Hindlimb muscle (tissue), 1 donor: ENCODE data around the gene ZNF830. TPM values are rescaled to one million over a fixed set of nuclear protein-coding genes. Genes with fewer than 3 reads are reported as not detected.
"Not testable (repeated sequence)": the region's sequence is repeated elsewhere in the genome, so short reads cannot be mapped to it uniquely, and the experiment has no call there.

Source experiments
- DNase-seq: peaks from one replicate; pipeline ENCODE4 v3.0.0-alpha.2; 2013
- polyA plus RNA-seq: library from polyadenylated mRNA; unstranded; fragments of 120-200 nt; gene quantifications from one replicate; pipeline ENCODE4 v1.2.1, GENCODE V29; 2013; ENCODE audit not compliant: insufficient read length

ZNF830 gene
- polyA plus RNA-seq, 1 donor = 11.3 TPM

- no peak for DNase-seq
These were observed 31.7 kb downstream of the ZNF830 start for GRCh38 chr17:34993031-34993430.

- DNase-seq = no peak
These were observed 35.3 kb downstream of the ZNF830 start for GRCh38 chr17:34996422-34997285.

- DNase-seq = peak; percentile 87
These were observed 36.1 kb downstream of the ZNF830 start for GRCh38 chr17:34997355-34997862.

GRCh38 chr17:34998205-34998604, 36.9 kb downstream of the ZNF830 start:
- DNase-seq = no peak

- no peak for DNase-seq
These were observed 38.1 kb downstream of the ZNF830 start for GRCh38 chr17:34999456-34999855.

GRCh38 chr17:35000965-35001364, 39.6 kb downstream of the ZNF830 start:
- not testable (repeated sequence) for DNase-seq

- no peak for DNase-seq
These were observed 40.2 kb downstream of the ZNF830 start for GRCh38 chr17:35001549-35001948.

- DNase-seq = no peak
These were observed 41.7 kb downstream of the ZNF830 start for GRCh38 chr17:35002876-35003551.

GRCh38 chr17:35003778-35004177, 42.4 kb downstream of the ZNF830 start:
- no peak for DNase-seq

GRCh38 chr17:35006345-35006744, 45.0 kb downstream of the ZNF830 start:
- no peak for DNase-seq

- no peak for DNase-seq
These were observed 45.6 kb downstream of the ZNF830 start for GRCh38 chr17:35006961-35007360.

- no peak for DNase-seq
These were observed 48.8 kb downstream of the ZNF830 start for GRCh38 chr17:35010093-35010492.

- no peak for DNase-seq
These were observed 50.4 kb downstream of the ZNF830 start for GRCh38 chr17:35011671-35012216.

Other genes starting within 250 kb of the ZNF830 start
- 1.7 TPM for gene CCT6B, start 80 bp upstream of the ZNF830 start, polyA plus RNA-seq
- 22.6 TPM for gene LIG3, start 19.0 kb downstream of the ZNF830 start, polyA plus RNA-seq
- gene RFFL, start 102.2 kb downstream of the ZNF830 start, polyA plus RNA-seq = 9.9 TPM
- 6.4 TPM for gene RAD51D, start 158.3 kb downstream of the ZNF830 start, polyA plus RNA-seq
- gene FNDC8, start 160.1 kb downstream of the ZNF830 start, polyA plus RNA-seq = not detected
- gene NLE1, start 180.8 kb downstream of the ZNF830 start, polyA plus RNA-seq = 16.8 TPM
- gene UNC45B, start 186.3 kb downstream of the ZNF830 start, polyA plus RNA-seq = 250 TPM
- gene SLC35G3, start 232.9 kb downstream of the ZNF830 start, polyA plus RNA-seq = 0.56 TPM